Ectodermal cell (in vitro differentiated cells): ENCODE results near the gene GPR15. TPM values are rescaled to one million over a fixed set of nuclear protein-coding genes. Genes with fewer than 3 reads are reported as not detected.

Source experiments
- H3K27ac ChIP-seq: 2 replicates; pipeline ENCODE4 v1.7.0; 2013; ENCODE audit warnings: mild to moderate bottlenecking, low read depth, low read length; ENCODE audit not compliant: insufficient read depth, poor library complexity, severe bottlenecking
- H3K27me3 ChIP-seq: 2 replicates; pipeline ENCODE4 v1.7.0; 2013; ENCODE audit warnings: mild to moderate bottlenecking, low read length; ENCODE audit not compliant: insufficient read depth, control insufficient read depth, poor library complexity, severe bottlenecking
- H3K36me3 ChIP-seq: one replicate; pipeline ENCODE4 v1.7.0; 2013; ENCODE audit warnings: low read length; ENCODE audit not compliant: control insufficient read depth, insufficient read depth
- H3K4me1 ChIP-seq: one replicate; pipeline ENCODE4 v1.7.0; 2013; ENCODE audit warnings: low read length; ENCODE audit not compliant: control insufficient read depth, insufficient read depth
- H3K4me3 ChIP-seq: 2 replicates; pipeline ENCODE4 v1.7.0; 2013; ENCODE audit warnings: low read depth, low read length, control low read depth; ENCODE audit not compliant: insufficient read depth
- H3K9me3 ChIP-seq: 2 replicates; pipeline ENCODE4 v1.7.0; 2013; ENCODE audit warnings: mild to moderate bottlenecking, low read length, moderate library complexity; ENCODE audit not compliant: control insufficient read depth
- WGBS, 2 experiments: methylation state at CpG; one replicate each; pipeline ENCODE4 v1.1.7; 2013; ENCODE audit warnings: missing lambda C conversion rate in 2 of 2; 5-methylcytosine and 5-hydroxymethylcytosine counted together
- polyA plus RNA-seq, 4 experiments: library from polyadenylated mRNA; stranded (reverse); fragments of 50-300 nt; gene quantifications; one replicate each; pipeline ENCODE4 v1.2.3, GENCODE V29; 2013

GPR15 gene
- polyA plus RNA-seq (2013, experiment 1 of 4), result not detected
- not detected for polyA plus RNA-seq (2013, experiment 2 of 4)
- not detected for polyA plus RNA-seq (2013, experiment 3 of 4)
- not detected for polyA plus RNA-seq (2013, experiment 4 of 4)

- Histone ChIP-seq H3K27me3 (no peaks in the 10 kb centered on the region), H3K4me3 (no peak within 1 kb of the TSS), H3K4me1 (peaks cover 7% of the 10 kb centered on the region), H3K9me3 (no peaks in the 10 kb centered on the region), H3K27ac (no peak within 1 kb of the TSS), H3K36me3 (no peaks in the 10 kb centered on the region)
- WGBS, 2 experiments, result 88 to 95% methylated on average over 7 of the region's 7 CpGs
These were observed at the start of gene GPR15 for GRCh38 chr3:98531622-98532274. GPR15 (plus strand) TSS chr3:98531978; CDS start chr3:98532034, 56 bp downstream.

DNA sequence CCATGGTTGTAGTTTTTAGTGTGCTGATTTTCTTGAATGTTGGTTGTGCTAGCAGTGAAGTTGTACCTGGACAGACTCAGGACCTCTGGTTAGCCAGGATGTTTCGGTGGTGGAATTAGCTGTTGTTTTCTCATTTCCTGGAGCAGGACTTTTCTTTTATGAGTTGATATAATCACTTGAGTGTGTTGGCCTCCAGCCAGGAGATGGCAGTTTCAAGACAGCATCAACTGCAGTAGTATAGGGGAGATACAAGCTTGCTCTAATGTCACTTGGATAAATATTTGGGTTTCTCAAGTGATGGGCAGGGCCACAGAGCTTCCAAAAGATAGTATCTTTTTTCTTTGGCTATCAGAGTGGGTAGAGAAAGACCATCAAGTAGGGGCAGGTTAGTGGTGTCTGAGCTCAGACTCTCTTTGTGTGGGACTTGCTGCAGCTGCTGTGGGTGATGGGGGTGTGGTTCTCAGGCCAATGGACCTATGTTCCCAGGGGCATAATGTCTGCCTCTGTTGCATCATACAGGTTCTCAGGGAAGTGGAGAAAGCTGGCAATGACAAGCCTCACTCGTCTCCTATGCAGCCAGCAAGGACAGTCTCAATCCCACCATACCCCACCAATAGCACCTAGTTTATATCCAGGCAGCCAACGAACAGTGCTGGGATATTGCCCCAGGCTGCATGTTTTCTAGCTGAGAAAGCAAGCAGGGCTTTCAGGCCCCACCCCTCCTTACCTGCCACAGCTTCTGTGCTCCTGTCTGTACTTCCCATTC is 48.9 kb upstream of the GPR15 start:
- 83 to 87% methylated on average over 3 of the region's 3 CpGs for WGBS, 2 experiments
- Histone ChIP-seq H3K27me3 (no peaks in the 10 kb centered on the region), H3K4me1 (no peaks in the 10 kb centered on the region), H3K36me3 (no peaks in the 10 kb centered on the region), H3K4me3 (no peak overlapping the region), H3K9me3 (no peaks in the 10 kb centered on the region), H3K27ac (no peak overlapping the region)

GRCh38 chr3:98483626-98484025 is 48.2 kb upstream of the GPR15 start:
- no peak overlapping the region for H3K27ac ChIP-seq
- no peaks in the 10 kb centered on the region for H3K9me3 ChIP-seq
- no peaks in the 10 kb centered on the region for H3K4me1 ChIP-seq
- H3K4me3 ChIP-seq, result no peak overlapping the region
- 88 to 89% methylated on average over 2 to 3 of the region's 3 CpGs for WGBS, 2 experiments
- no peaks in the 10 kb centered on the region for H3K27me3 ChIP-seq
- no peaks in the 10 kb centered on the region for H3K36me3 ChIP-seq

DNA sequence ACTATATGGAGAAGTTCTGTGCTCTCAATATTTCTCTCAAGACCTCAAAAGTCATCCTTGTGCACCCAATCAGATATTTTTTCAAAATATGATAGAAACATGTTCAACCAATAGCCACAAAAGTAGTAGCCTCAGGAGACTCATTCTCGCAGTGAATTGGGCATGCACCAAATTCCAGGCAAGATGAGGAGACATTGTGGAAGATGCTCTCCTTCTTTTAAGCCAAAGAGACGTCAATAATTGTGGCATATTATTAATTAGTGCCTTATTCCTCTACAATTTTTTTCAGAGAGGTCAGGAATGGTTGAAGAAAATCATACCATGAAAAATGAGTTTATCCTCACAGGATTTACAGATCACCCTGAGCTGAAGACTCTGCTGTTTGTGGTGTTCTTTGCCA is 34.4 kb upstream of the GPR15 start, which contains the start of gene OR5K2:
OR5K2 (plus strand) TSS at position 301 of the 400 bp plus-strand sequence; CDS start at position 301, 0 bp downstream.
- 100% methylated on average over 1 to 2 of the region's 2 CpGs for WGBS, 2 experiments
- Histone ChIP-seq H3K27ac (no peak within 1 kb of the TSS), H3K27me3 (no peaks in the 10 kb centered on the region), H3K4me1 (no peaks in the 10 kb centered on the region), H3K4me3 (no peak within 1 kb of the TSS), H3K9me3 (no peaks in the 10 kb centered on the region), H3K36me3 (no peaks in the 10 kb centered on the region)

GRCh38 chr3:98500019-98500418 is 31.8 kb upstream of the GPR15 start:
- Histone ChIP-seq H3K36me3 (no peaks in the 10 kb centered on the region), H3K27me3 (no peaks in the 10 kb centered on the region), H3K27ac (no peak overlapping the region), H3K4me1 (no peaks in the 10 kb centered on the region), H3K9me3 (no peaks in the 10 kb centered on the region), H3K4me3 (no peak overlapping the region)
- WGBS, 2 experiments, result 92 to 98% methylated on average over 2 to 3 of the region's 4 CpGs

DNA sequence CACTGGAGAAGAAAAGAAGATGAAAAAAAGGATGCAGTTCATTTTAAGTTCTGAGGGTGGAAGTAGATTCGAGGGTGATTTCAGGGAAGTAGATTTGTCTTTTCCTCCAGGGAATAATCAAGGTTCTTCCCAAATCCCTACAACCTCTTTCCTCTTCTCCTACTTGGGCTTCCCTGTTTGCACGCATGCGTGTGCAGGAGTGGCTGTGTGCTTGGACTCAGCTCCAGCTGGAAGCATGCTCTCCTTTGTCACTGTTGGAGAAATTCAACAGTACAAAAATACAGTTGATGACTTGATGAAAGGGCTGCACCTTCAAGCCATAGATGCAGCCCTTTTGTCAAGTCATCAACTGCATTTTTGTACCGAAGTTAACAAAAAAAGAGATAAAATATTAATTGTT is 30.5 kb upstream of the GPR15 start:
- no peak overlapping the region for H3K4me3 ChIP-seq
- no peak overlapping the region for H3K27ac ChIP-seq
- no peaks in the 10 kb centered on the region for H3K9me3 ChIP-seq
- 95 to 98% methylated on average over 3 of the region's 4 CpGs for WGBS, 2 experiments
- H3K27me3 ChIP-seq, result no peaks in the 10 kb centered on the region
- no peaks in the 10 kb centered on the region for H3K36me3 ChIP-seq
- no peaks in the 10 kb centered on the region for H3K4me1 ChIP-seq

GRCh38 chr3:98501863-98502576 is 29.8 kb upstream of the GPR15 start:
- H3K9me3 ChIP-seq, result no peaks in the 10 kb centered on the region
- H3K4me3 ChIP-seq, result no peak overlapping the region
- 94 to 97% methylated on average over 3 of the region's 5 CpGs for WGBS, 2 experiments
- H3K4me1 ChIP-seq, result no peaks in the 10 kb centered on the region
- no peak overlapping the region for H3K27ac ChIP-seq
- H3K36me3 ChIP-seq, result no peaks in the 10 kb centered on the region
- no peaks in the 10 kb centered on the region for H3K27me3 ChIP-seq

DNA sequence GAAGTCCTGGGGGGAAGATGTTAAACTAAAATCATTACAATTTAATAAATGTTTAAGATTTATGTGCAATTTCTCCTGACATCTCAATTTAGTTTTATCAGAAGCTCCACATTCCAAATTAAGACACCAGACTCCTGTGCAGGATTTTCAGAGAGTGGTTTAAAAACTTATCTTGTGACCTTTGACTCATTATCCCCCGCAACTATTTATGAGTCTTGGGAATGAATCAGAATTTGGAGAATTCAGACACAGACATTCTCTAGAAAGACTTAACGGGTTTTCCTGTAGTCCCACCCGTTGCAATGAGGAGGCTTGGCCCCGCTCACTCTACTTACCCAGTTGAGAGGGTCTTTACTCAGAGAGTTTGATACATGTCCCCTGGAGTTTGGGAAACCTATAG is 27.2 kb upstream of the GPR15 start:
- H3K27ac ChIP-seq, result no peak overlapping the region
- H3K36me3 ChIP-seq, result no peaks in the 10 kb centered on the region
- no peaks in the 10 kb centered on the region for H3K4me1 ChIP-seq
- no peaks in the 10 kb centered on the region for H3K27me3 ChIP-seq
- 88 to 94% methylated on average over 4 of the region's 4 CpGs for WGBS, 2 experiments
- H3K9me3 ChIP-seq, result no peaks in the 10 kb centered on the region
- no peak overlapping the region for H3K4me3 ChIP-seq

DNA sequence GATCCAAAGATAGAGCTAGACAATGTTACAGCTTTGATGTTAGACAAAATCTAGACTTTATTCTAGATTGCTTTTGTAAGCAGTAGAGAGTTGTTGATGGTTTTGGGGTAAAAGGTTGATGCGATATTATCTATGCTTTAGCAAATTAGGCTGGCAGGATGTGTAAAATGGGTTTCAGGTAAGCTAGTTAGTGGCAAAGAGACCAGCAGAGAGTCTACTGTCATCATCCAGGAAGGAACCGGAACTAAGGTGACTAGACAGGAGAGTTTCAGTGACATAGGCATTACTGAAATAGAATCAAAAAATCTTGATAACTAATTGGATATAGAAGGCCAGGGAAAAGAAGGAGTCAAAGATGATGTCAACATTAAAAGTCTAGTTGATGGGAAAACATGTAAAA is 23.2 kb upstream of the GPR15 start:
- no peak overlapping the region for H3K27ac ChIP-seq
- no peaks in the 10 kb centered on the region for H3K9me3 ChIP-seq
- H3K36me3 ChIP-seq, result no peaks in the 10 kb centered on the region
- no peak overlapping the region for H3K4me3 ChIP-seq
- H3K27me3 ChIP-seq, result no peaks in the 10 kb centered on the region
- H3K4me1 ChIP-seq, result no peaks in the 10 kb centered on the region
- WGBS, 2 experiments, result 91 to 96% methylated on average over 2 of the region's 2 CpGs

DNA sequence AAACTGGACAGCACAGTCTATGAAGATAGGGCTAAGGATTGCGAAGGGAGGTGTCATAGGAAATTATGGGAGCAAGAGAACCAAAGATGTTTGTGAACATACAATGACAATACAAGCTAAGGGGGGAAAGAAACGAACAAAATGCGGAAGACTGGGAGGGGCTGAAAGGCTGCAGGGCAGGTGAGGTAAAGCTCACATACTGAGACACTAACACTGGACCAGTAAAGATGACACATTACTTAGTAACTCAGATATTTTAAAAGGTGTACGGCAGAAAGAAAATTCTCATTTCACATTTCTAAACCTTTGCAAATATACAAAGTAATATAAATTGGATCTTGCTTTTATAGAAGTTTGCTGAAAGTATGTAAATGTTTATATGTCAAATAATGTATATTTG is 19.2 kb upstream of the GPR15 start:
- H3K36me3 ChIP-seq, result peaks cover 6% of the 10 kb centered on the region
- H3K9me3 ChIP-seq, result no peaks in the 10 kb centered on the region
- H3K4me1 ChIP-seq, result no peaks in the 10 kb centered on the region
- H3K27ac ChIP-seq, result no peak overlapping the region
- no peak overlapping the region for H3K4me3 ChIP-seq
- WGBS, 2 experiments, result 86 to 92% methylated on average over 3 to 4 of the region's 4 CpGs
- no peaks in the 10 kb centered on the region for H3K27me3 ChIP-seq
